GM12878 (cell line): ENCODE measurements around the gene PARP8.

Source experiments
- ASH2L ChIP-seq: fragments of 300-600, 200-600 bp; sonication (generic); IDR thresholded peaks from 2 replicates; pipeline ENCODE4 v1.6.1; 2017; ENCODE audit warnings: low read depth, mild to moderate bottlenecking, borderline replicate concordance
- MYC ChIP-seq: IDR thresholded peaks from 2 replicates; pipeline ENCODE4 v1.6.1; 2011; ENCODE audit warnings: mild to moderate bottlenecking, low read length, moderate library complexity, inconsistent platforms; ENCODE audit not compliant: insufficient read depth, insufficient replicate concordance, insufficient read length, severe bottlenecking
- NFXL1 ChIP-seq: fragments of 450-650 bp; IDR thresholded peaks from 2 replicates; pipeline ENCODE4 v1.6.1; 2017; ENCODE audit warnings: antibody characterized with exemption, mild to moderate bottlenecking, borderline replicate concordance
- POLR2A ChIP-seq: IDR thresholded peaks from 2 replicates; pipeline ENCODE4 v1.6.1; 2011; ENCODE audit warnings: low read depth, mild to moderate bottlenecking, low read length
- TBL1XR1 ChIP-seq: IDR thresholded peaks from 2 replicates; pipeline ENCODE4 v1.6.1; 2012; ENCODE audit warnings: low read depth, low read length, improper control_type of control experiment
- ZNF24 ChIP-seq: fragments of 450-650 bp; IDR thresholded peaks from 2 replicates; pipeline ENCODE4 v1.6.1; 2017; ENCODE audit warnings: antibody characterized with exemption, mild to moderate bottlenecking
- ZNF622 ChIP-seq: fragments of 450-650 bp; IDR thresholded peaks from 2 replicates; pipeline ENCODE4 v1.6.1; 2017; ENCODE audit warnings: mild to moderate bottlenecking, inconsistent platforms
- TF ChIP-seq, protein P1 (sequence below), 3 experiments: IDR thresholded peaks in 2 of 3; conservative IDR thresholded peaks in 1 of 3; 2 replicates each; pipeline ENCODE4 v1.5.1; 2011; ENCODE audit warnings: low read depth in 3 of 3, low read length in 3 of 3, mild to moderate bottlenecking in 3 of 3, control low read depth in 2 of 3, moderate library complexity in 2 of 3, inconsistent platforms in 1 of 3, mixed read lengths in 1 of 3; ENCODE audit not compliant: control insufficient read depth in 2 of 3, insufficient read depth in 1 of 3; ENCODE audit errors: extremely low read depth in 1 of 3
- TF ChIP-seq, protein P2 (sequence below): fragments of 450-650 bp; IDR thresholded peaks from 2 replicates; pipeline ENCODE4 v1.6.1; 2017; ENCODE audit warnings: mild to moderate bottlenecking, low read depth, inconsistent platforms; ENCODE audit not compliant: poor library complexity, severe bottlenecking
- TF ChIP-seq, protein P3 (sequence below): IDR thresholded peaks from 2 replicates; pipeline ENCODE4 v1.6.1; 2012; ENCODE audit warnings: low read depth, low read length, improper control_type of control experiment

DNA sequence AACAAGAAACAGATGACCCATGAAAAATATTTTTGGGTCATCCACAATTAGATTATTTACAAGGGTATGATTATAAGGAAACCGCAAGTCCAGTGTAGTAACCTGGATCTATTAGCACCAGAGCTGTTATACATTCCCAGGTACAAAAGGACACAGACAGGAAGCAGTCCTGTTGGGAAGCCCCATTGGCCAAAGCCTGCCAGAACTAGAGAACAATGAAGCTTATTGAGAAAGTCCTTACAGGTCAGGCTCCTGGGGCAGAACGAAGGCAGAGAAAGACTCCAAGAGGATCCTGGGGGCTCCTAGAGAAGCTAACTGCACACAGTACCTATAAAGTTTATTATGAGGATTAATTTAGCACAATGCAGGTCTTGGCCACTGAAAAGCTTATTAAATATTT lies 169.9 kb downstream of the PARP8 start:
- no peak for TF ChIP-seq POLR2A
- TF ChIP-seq, protein P1, sequence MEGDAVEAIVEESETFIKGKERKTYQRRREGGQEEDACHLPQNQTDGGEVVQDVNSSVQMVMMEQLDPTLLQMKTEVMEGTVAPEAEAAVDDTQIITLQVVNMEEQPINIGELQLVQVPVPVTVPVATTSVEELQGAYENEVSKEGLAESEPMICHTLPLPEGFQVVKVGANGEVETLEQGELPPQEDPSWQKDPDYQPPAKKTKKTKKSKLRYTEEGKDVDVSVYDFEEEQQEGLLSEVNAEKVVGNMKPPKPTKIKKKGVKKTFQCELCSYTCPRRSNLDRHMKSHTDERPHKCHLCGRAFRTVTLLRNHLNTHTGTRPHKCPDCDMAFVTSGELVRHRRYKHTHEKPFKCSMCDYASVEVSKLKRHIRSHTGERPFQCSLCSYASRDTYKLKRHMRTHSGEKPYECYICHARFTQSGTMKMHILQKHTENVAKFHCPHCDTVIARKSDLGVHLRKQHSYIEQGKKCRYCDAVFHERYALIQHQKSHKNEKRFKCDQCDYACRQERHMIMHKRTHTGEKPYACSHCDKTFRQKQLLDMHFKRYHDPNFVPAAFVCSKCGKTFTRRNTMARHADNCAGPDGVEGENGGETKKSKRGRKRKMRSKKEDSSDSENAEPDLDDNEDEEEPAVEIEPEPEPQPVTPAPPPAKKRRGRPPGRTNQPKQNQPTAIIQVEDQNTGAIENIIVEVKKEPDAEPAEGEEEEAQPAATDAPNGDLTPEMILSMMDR (IDR thresholded peaks at IDR 0.05 in 2 of 3, conservative IDR thresholded peaks at IDR 0.05 in 1 of 3; ENCODE audit: control insufficient read depth in 2 of 3, extremely low read depth in 1 of 3, insufficient read depth in 1 of 3, low read depth in 3 of 3, low read length in 3 of 3): no peak
- no peak for TF ChIP-seq ZNF622
- no peak for TF ChIP-seq NFXL1
- TF ChIP-seq ASH2L: no peak
- no peak for TF ChIP-seq MYC
- no peak for TF ChIP-seq TBL1XR1
- no peak for TF ChIP-seq ZNF24
- TF ChIP-seq, protein P2, sequence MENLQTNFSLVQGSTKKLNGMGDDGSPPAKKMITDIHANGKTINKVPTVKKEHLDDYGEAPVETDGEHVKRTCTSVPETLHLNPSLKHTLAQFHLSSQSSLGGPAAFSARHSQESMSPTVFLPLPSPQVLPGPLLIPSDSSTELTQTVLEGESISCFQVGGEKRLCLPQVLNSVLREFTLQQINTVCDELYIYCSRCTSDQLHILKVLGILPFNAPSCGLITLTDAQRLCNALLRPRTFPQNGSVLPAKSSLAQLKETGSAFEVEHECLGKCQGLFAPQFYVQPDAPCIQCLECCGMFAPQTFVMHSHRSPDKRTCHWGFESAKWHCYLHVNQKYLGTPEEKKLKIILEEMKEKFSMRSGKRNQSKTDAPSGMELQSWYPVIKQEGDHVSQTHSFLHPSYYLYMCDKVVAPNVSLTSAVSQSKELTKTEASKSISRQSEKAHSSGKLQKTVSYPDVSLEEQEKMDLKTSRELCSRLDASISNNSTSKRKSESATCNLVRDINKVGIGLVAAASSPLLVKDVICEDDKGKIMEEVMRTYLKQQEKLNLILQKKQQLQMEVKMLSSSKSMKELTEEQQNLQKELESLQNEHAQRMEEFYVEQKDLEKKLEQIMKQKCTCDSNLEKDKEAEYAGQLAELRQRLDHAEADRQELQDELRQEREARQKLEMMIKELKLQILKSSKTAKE: no peak
- TF ChIP-seq, protein P3, sequence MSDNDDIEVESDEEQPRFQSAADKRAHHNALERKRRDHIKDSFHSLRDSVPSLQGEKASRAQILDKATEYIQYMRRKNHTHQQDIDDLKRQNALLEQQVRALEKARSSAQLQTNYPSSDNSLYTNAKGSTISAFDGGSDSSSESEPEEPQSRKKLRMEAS: no peak
